HepG2 (cell line): ENCODE results near the gene E2F3. TPM values are rescaled to one million over a fixed set of nuclear protein-coding genes. Genes with fewer than 3 reads are reported as not detected.
A peak's percentile ranks its signal among the peaks of the same experiment; 100 is the strongest.

Experiments used
- CSRNP2 ChIP-seq: sonication (generic); formaldehyde crosslinking; conservative IDR thresholded peaks from 2 replicates; pipeline ENCODE4 v1.8.0; 2022; ENCODE audit warnings: low read depth, missing genetic modification reagents
- ERF ChIP-seq: IDR thresholded peaks from 2 replicates; pipeline ENCODE4 v1.6.1; 2018; ENCODE audit warnings: missing biosample characterization, missing genetic modification reagents
- HDAC6 ChIP-seq: fragments of 200-600 bp; sonication (generic); IDR thresholded peaks from 2 replicates; pipeline ENCODE4 v1.7.0; 2017; ENCODE audit warnings: mild to moderate bottlenecking, antibody characterized with exemption, low read length, low read depth
- HIVEP1 ChIP-seq: sonication (generic); formaldehyde crosslinking; IDR thresholded peaks from 2 replicates; pipeline ENCODE4 v1.4.0; 2020; ENCODE audit warnings: mild to moderate bottlenecking, missing genetic modification reagents
- JDP2 ChIP-seq: sonication (generic); formaldehyde crosslinking; IDR thresholded peaks from 2 replicates; pipeline ENCODE4 v1.8.1; 2022; ENCODE audit warnings: missing genetic modification reagents, borderline replicate concordance
- MYC ChIP-seq: sonication (generic); formaldehyde crosslinking; IDR thresholded peaks from 2 replicates; pipeline ENCODE4 v1.9.0; 2021; ENCODE audit warnings: missing genetic modification reagents, borderline replicate concordance
- NCOA5 ChIP-seq: sonication (generic); formaldehyde crosslinking; IDR thresholded peaks from 2 replicates; pipeline ENCODE4 v1.4.0; 2020; ENCODE audit warnings: missing genetic modification reagents
- PHF5A ChIP-seq: IDR thresholded peaks from one replicate; pipeline ENCODE4 v1.6.1; 2018; ENCODE audit warnings: low read depth, missing genetic modification reagents; ENCODE audit not compliant: unreplicated experiment
- SRY ChIP-seq: sonication (generic); formaldehyde crosslinking; IDR thresholded peaks from 2 replicates; pipeline ENCODE4 v1.8.0; 2022; ENCODE audit warnings: mild to moderate bottlenecking, missing genetic modification reagents
- TEAD2 ChIP-seq: sonication (generic); formaldehyde crosslinking; IDR thresholded peaks from 2 replicates; pipeline ENCODE4 v1.9.0; 2021; ENCODE audit warnings: missing genetic modification reagents
- TOE1 ChIP-seq: sonication (generic); formaldehyde crosslinking; IDR thresholded peaks from 2 replicates; pipeline ENCODE4 v1.4.0; 2020; ENCODE audit warnings: mild to moderate bottlenecking, missing genetic modification reagents
- ZNF563 ChIP-seq: sonication (generic); formaldehyde crosslinking; IDR thresholded peaks from 2 replicates; pipeline ENCODE4 v1.8.0; 2022; ENCODE audit warnings: mild to moderate bottlenecking, moderate library complexity, missing genetic modification reagents
- ZNF564 ChIP-seq: sonication (generic); formaldehyde crosslinking; IDR thresholded peaks from 2 replicates; pipeline ENCODE4 v1.8.1; 2023; ENCODE audit warnings: mild to moderate bottlenecking, missing genetic modification reagents
- ZNF619 ChIP-seq: sonication (generic); formaldehyde crosslinking; IDR thresholded peaks from 2 replicates; pipeline ENCODE4 v1.4.0; 2020; ENCODE audit warnings: mild to moderate bottlenecking, missing genetic modification reagents
- ZNF75D ChIP-seq: sonication (generic); formaldehyde crosslinking; IDR thresholded peaks from 2 replicates; pipeline ENCODE4 v1.8.1; 2023; ENCODE audit warnings: missing genetic modification reagents, mild to moderate bottlenecking, borderline replicate concordance
- ZNF781 ChIP-seq: sonication (generic); formaldehyde crosslinking; IDR thresholded peaks from 2 replicates; pipeline ENCODE4 v1.5.1; 2020; ENCODE audit warnings: borderline replicate concordance, mild to moderate bottlenecking, missing genetic modification reagents; ENCODE audit errors: not compliant biosample characterization
- ZNF839 ChIP-seq: sonication (generic); formaldehyde crosslinking; IDR thresholded peaks from 2 replicates; pipeline ENCODE4 v1.4.0; 2020; ENCODE audit warnings: missing genetic modification reagents, mild to moderate bottlenecking, borderline replicate concordance
- ZNF883 ChIP-seq: sonication (generic); formaldehyde crosslinking; IDR thresholded peaks from 2 replicates; pipeline ENCODE4 v1.5.1; 2020; ENCODE audit warnings: mild to moderate bottlenecking, missing genetic modification reagents; ENCODE audit errors: not compliant biosample characterization
- ZSCAN21 ChIP-seq: sonication (generic); formaldehyde crosslinking; IDR thresholded peaks from 2 replicates; pipeline ENCODE4 v1.8.0; 2022; ENCODE audit warnings: mild to moderate bottlenecking, missing genetic modification reagents, moderate library complexity, borderline replicate concordance
- ZSCAN25 ChIP-seq: sonication (generic); formaldehyde crosslinking; IDR thresholded peaks from 2 replicates; pipeline ENCODE4 v1.8.0; 2022; ENCODE audit warnings: mild to moderate bottlenecking, missing genetic modification reagents
- polyA plus RNA-seq, 8 experiments: library from polyadenylated mRNA; depleted of rRNA in 3 of 8; stranded (reverse) in 7 of 8; unstranded in 1 of 8; fragments of >200 nt; fragmentation: Illumina TruSeq in 4 of 8; extraction: Trizol in 4 of 8; gene quantifications; 2 replicates each; pipeline versions ENCODE4 v1.2.1 to v1.2.3, GENCODE V29; 2011 to 2016; ENCODE audit warnings: low read depth in 4 of 8, missing spikeins in 1 of 8, mixed read lengths in 1 of 8; ENCODE audit not compliant: insufficient read depth in 1 of 8
- total RNA-seq, 5 experiments: library from RNA; depleted of rRNA; stranded (reverse); fragments of >200 nt; fragmentation: Illumina TruSeq; extraction: Trizol; gene quantifications; 2 replicates each; pipeline ENCODE4 v1.2.3, GENCODE V29; 2016; ENCODE audit warnings: low read depth in 1 of 5
- TF ChIP-seq, protein P1 (sequence below): IDR thresholded peaks from 2 replicates; pipeline ENCODE4 v1.6.1; 2016
- TF ChIP-seq, protein P2 (sequence below): sonication (generic); formaldehyde crosslinking; IDR thresholded peaks from 2 replicates; pipeline ENCODE4 v1.4.0; 2020; ENCODE audit warnings: missing genetic modification reagents, borderline replicate concordance

The E2F3 gene
- total and polyA plus RNA-seq, 2 of the 13 experiments (the other 11 are each of a cell fraction or from before 2014, with no cell fraction given) = 8.5 to 12.7 TPM

GRCh38 chr6:20534295-20535262 lies 132.9 kb downstream of the E2F3 start, which contains the start of gene CDKAL1 (continued):
- TF ChIP-seq HDAC6 = no peak; the same call in 1 of the 2 replicates
- no peak for TF ChIP-seq TEAD2 (CRISPR knock-in tag)
- TF ChIP-seq, protein P1, sequence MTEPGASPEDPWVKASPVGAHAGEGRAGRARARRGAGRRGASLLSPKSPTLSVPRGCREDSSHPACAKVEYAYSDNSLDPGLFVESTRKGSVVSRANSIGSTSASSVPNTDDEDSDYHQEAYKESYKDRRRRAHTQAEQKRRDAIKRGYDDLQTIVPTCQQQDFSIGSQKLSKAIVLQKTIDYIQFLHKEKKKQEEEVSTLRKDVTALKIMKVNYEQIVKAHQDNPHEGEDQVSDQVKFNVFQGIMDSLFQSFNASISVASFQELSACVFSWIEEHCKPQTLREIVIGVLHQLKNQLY (CRISPR knock-in tag) = no peak
- TF ChIP-seq HIVEP1 (CRISPR knock-in tag) = peak; percentile 35; the same call in 1 of the 2 replicates
- TF ChIP-seq ZNF563 (CRISPR knock-in tag) = peak; percentile 46; the same call in 1 of the 2 replicates
- TF ChIP-seq ZSCAN21 (CRISPR knock-in tag) = no peak
- TF ChIP-seq ZNF781 = peak; percentile 95
- TF ChIP-seq ZSCAN25 (CRISPR knock-in tag) = no peak
- TF ChIP-seq JDP2 (CRISPR knock-in tag) = no peak
- TF ChIP-seq ZNF75D (CRISPR knock-in tag) = no peak
- peak; percentile 74 for TF ChIP-seq MYC
- TF ChIP-seq ZNF564 (CRISPR knock-in tag) = 0 out of 2 replicates have a peak, but pooled peaks have one; percentile 48
- TF ChIP-seq PHF5A = peak; percentile 74
- peak; percentile 57; the same call in 1 of the 2 replicates for TF ChIP-seq SRY (CRISPR knock-in tag)
- peak; percentile 88; the same call in 1 of the 2 replicates for TF ChIP-seq ZNF619 (CRISPR knock-in tag)
- TF ChIP-seq, protein P2, sequence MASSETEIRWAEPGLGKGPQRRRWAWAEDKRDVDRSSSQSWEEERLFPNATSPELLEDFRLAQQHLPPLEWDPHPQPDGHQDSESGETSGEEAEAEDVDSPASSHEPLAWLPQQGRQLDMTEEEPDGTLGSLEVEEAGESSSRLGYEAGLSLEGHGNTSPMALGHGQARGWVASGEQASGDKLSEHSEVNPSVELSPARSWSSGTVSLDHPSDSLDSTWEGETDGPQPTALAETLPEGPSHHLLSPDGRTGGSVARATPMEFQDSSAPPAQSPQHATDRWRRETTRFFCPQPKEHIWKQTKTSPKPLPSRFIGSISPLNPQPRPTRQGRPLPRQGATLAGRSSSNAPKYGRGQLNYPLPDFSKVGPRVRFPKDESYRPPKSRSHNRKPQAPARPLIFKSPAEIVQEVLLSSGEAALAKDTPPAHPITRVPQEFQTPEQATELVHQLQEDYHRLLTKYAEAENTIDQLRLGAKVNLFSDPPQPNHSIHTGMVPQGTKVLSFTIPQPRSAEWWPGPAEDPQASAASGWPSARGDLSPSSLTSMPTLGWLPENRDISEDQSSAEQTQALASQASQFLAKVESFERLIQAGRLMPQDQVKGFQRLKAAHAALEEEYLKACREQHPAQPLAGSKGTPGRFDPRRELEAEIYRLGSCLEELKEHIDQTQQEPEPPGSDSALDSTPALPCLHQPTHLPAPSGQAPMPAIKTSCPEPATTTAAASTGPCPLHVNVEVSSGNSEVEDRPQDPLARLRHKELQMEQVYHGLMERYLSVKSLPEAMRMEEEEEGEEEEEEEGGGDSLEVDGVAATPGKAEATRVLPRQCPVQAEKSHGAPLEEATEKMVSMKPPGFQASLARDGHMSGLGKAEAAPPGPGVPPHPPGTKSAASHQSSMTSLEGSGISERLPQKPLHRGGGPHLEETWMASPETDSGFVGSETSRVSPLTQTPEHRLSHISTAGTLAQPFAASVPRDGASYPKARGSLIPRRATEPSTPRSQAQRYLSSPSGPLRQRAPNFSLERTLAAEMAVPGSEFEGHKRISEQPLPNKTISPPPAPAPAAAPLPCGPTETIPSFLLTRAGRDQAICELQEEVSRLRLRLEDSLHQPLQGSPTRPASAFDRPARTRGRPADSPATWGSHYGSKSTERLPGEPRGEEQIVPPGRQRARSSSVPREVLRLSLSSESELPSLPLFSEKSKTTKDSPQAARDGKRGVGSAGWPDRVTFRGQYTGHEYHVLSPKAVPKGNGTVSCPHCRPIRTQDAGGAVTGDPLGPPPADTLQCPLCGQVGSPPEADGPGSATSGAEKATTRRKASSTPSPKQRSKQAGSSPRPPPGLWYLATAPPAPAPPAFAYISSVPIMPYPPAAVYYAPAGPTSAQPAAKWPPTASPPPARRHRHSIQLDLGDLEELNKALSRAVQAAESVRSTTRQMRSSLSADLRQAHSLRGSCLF (CRISPR knock-in tag) = no peak
- peak; percentile 74; the same call in 1 of the 2 replicates for TF ChIP-seq ERF
- TF ChIP-seq NCOA5 (CRISPR knock-in tag) = no peak
- TF ChIP-seq ZNF883 (CRISPR knock-in tag) = no peak
- TF ChIP-seq CSRNP2 (CRISPR knock-in tag) = no peak
- peak; percentile 66; the same call in 1 of the 2 replicates for TF ChIP-seq ZNF839 (CRISPR knock-in tag)
- 0 out of 2 replicates have a peak, but pooled peaks have one; percentile 20 for TF ChIP-seq TOE1 (CRISPR knock-in tag)
